Panc1 (cell line): ENCODE measurements around the gene FHIT. TPM values are rescaled to one million over a fixed set of nuclear protein-coding genes. Genes with fewer than 3 reads are reported as not detected.

Experiments used
- ATAC-seq: fragments of 200-7000 bp; cut with Tn5 transposase; 2 replicates; pipeline ENCODE4 v1.9.1; 2020; ENCODE audit warnings: mild to moderate bottlenecking, moderate library complexity
- BruUV-seq: library from RNA; stranded (reverse); fragments of 400-500 nt; replicated peaks from 2 replicates; lab custom pipeline; 2021; lab: Mats Ljungman, UMichigan
- CTCF ChIA-PET: fragments of 300-600 bp; sonication (Branson Sonifier 250); formaldehyde crosslinking; loops from one replicate; lab custom pipeline; 2022; ENCODE audit warnings: antibody characterized with exemption; lab: Charles Lee
- POLR2A ChIA-PET: fragments of 300-600 bp; sonication (Branson Sonifier 250); formaldehyde crosslinking; loops from one replicate; lab custom pipeline; 2022; ENCODE audit warnings: antibody characterized with exemption; lab: Charles Lee
- DNase-seq: peaks from one replicate; pipeline ENCODE4 v3.0.0-alpha.2; 2010; ENCODE audit warnings: low read depth, low spot score
- H3K27ac ChIP-seq: 2 replicates; pipeline ENCODE4 v1.5.1; 2011; ENCODE audit warnings: mild to moderate bottlenecking, low read length, inconsistent platforms
- H3K27me3 ChIP-seq: fragments of 200-500 bp; sonication (Bioruptor generic); 2 replicates; pipeline ENCODE4 v1.6.0; 2014; ENCODE audit warnings: low read length, inconsistent platforms; ENCODE audit not compliant: control insufficient read depth, insufficient read depth
- H3K36me3 ChIP-seq: fragments of 200-500 bp; sonication (Bioruptor generic); 2 replicates; pipeline ENCODE4 v1.5.1; 2014; ENCODE audit warnings: inconsistent platforms, mild to moderate bottlenecking, low read length, moderate library complexity; ENCODE audit not compliant: control insufficient read depth, insufficient read depth
- H3K4me1 ChIP-seq: 2 replicates; pipeline ENCODE4 v1.5.1; 2011; ENCODE audit warnings: inconsistent platforms, mild to moderate bottlenecking, low read length, moderate library complexity; ENCODE audit not compliant: control insufficient read depth, insufficient read depth
- H3K4me3 ChIP-seq, 2 experiments: 2 replicates each; pipeline ENCODE4 v1.5.1; 2011 to 2012; ENCODE audit warnings: low read depth in 2 of 2, low read length in 2 of 2, mild to moderate bottlenecking in 2 of 2, inconsistent platforms in 1 of 2, moderate library complexity in 1 of 2
- H3K9me3 ChIP-seq: fragments of 200-500 bp; sonication (Bioruptor generic); 2 replicates; pipeline ENCODE4 v1.5.1; 2014; ENCODE audit warnings: low read depth, mild to moderate bottlenecking, inconsistent platforms, low read length, moderate library complexity; ENCODE audit not compliant: control insufficient read depth, insufficient read depth
- POLR2AphosphoS5 ChIP-seq: IDR thresholded peaks from 2 replicates; pipeline ENCODE4 v1.6.1; 2012; ENCODE audit warnings: mild to moderate bottlenecking, low read depth, low read length, moderate library complexity
- SIN3A ChIP-seq: IDR thresholded peaks from 2 replicates; pipeline ENCODE4 v1.6.1; 2012; ENCODE audit warnings: low read depth, mild to moderate bottlenecking, low read length, moderate library complexity, borderline replicate concordance; ENCODE audit not compliant: insufficient read depth
- TCF7L2 ChIP-seq: IDR thresholded peaks from 2 replicates; pipeline ENCODE4 v1.6.1; 2011; ENCODE audit warnings: mild to moderate bottlenecking, low read depth, low read length, inconsistent platforms
- in situ Hi-C: cut with HindIII; loops from 2 replicates; pipeline ENCODE4 v1.10.0; 2016; ENCODE audit warnings: low sequenced_read_pairs, low pct_unique_long_range_greater_than_20kb
- intact Hi-C: fragments of 100-400 bp; cut with micrococcal nuclease; formaldehyde crosslinking; loops from one replicate; pipeline ENCODE4 v1.10.0; 2022; ENCODE audit not compliant: unreplicated experiment
- total RNA-seq: library from RNA; stranded (reverse); gene quantifications from one replicate; pipeline ENCODE4 v1.2.1, GENCODE V29; 2021; ENCODE audit not compliant: unreplicated experiment
- TF ChIP-seq, protein P1 (sequence below): fragments of 450-650 bp; IDR thresholded peaks from 2 replicates; pipeline ENCODE4 v1.5.1; 2017; ENCODE audit warnings: mild to moderate bottlenecking
- TF ChIP-seq, protein P2 (sequence below), 2 experiments: IDR thresholded peaks; 2 replicates each; pipeline ENCODE4 v1.6.1; 2011 to 2012; ENCODE audit warnings: low read depth in 2 of 2, control low read depth in 1 of 2, low read length in 1 of 2, mild to moderate bottlenecking in 1 of 2, moderate library complexity in 1 of 2; ENCODE audit not compliant: insufficient read depth in 1 of 2

The FHIT gene
- total RNA-seq, 1 experiment from 2014 or later: 2.2 TPM

DNA sequence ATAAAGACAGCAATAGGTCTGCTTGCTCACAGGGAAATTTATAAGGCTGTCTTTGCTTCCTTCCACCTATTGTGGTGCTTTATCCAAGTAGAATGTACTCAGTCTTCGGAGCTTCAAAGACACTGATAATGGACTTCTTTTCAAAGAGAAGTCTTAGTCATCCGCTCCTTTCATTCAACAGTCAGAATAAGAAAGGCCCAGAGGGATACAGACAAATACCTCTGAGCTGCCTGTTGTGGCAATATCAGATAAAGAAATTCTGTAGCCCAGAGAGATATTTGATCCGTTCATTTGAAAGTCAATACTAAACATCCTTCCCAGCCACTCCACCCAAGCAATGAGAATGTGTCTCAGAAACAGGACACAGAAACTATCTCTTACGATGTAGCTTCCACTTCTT, 110.0 kb downstream of the FHIT start:
- in situ Hi-C loops (no loop called here), intact Hi-C loops (no loop called here)
- TF ChIP-seq POLR2AphosphoS5: no peak
- TF ChIP-seq TCF7L2: no peak
- TF ChIP-seq SIN3A: no peak
- TF ChIP-seq, protein P1, sequence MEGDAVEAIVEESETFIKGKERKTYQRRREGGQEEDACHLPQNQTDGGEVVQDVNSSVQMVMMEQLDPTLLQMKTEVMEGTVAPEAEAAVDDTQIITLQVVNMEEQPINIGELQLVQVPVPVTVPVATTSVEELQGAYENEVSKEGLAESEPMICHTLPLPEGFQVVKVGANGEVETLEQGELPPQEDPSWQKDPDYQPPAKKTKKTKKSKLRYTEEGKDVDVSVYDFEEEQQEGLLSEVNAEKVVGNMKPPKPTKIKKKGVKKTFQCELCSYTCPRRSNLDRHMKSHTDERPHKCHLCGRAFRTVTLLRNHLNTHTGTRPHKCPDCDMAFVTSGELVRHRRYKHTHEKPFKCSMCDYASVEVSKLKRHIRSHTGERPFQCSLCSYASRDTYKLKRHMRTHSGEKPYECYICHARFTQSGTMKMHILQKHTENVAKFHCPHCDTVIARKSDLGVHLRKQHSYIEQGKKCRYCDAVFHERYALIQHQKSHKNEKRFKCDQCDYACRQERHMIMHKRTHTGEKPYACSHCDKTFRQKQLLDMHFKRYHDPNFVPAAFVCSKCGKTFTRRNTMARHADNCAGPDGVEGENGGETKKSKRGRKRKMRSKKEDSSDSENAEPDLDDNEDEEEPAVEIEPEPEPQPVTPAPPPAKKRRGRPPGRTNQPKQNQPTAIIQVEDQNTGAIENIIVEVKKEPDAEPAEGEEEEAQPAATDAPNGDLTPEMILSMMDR: no peak
- TF ChIP-seq, protein P2, sequence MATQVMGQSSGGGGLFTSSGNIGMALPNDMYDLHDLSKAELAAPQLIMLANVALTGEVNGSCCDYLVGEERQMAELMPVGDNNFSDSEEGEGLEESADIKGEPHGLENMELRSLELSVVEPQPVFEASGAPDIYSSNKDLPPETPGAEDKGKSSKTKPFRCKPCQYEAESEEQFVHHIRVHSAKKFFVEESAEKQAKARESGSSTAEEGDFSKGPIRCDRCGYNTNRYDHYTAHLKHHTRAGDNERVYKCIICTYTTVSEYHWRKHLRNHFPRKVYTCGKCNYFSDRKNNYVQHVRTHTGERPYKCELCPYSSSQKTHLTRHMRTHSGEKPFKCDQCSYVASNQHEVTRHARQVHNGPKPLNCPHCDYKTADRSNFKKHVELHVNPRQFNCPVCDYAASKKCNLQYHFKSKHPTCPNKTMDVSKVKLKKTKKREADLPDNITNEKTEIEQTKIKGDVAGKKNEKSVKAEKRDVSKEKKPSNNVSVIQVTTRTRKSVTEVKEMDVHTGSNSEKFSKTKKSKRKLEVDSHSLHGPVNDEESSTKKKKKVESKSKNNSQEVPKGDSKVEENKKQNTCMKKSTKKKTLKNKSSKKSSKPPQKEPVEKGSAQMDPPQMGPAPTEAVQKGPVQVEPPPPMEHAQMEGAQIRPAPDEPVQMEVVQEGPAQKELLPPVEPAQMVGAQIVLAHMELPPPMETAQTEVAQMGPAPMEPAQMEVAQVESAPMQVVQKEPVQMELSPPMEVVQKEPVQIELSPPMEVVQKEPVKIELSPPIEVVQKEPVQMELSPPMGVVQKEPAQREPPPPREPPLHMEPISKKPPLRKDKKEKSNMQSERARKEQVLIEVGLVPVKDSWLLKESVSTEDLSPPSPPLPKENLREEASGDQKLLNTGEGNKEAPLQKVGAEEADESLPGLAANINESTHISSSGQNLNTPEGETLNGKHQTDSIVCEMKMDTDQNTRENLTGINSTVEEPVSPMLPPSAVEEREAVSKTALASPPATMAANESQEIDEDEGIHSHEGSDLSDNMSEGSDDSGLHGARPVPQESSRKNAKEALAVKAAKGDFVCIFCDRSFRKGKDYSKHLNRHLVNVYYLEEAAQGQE (IDR thresholded peaks at IDR 0.05; ENCODE audit: insufficient read depth in 1 of 2, low read depth in 2 of 2, low read length in 1 of 2): no peak
- ATAC-seq (no peak), DNase-seq (no peak)
- H3K27me3 ChIP-seq: no peaks in the 10 kb centered on the region
- H3K36me3 ChIP-seq: no peaks in the 10 kb centered on the region
- no TSS peak for BruUV-seq
- no peaks in the 10 kb centered on the region for H3K4me1 ChIP-seq
- ChIA-PET CTCF (interaction anchor here (0.6 kb wide), 1 partner anchor 1332 kb away, joined by 3 read pairs; no protein-coding TSS in a partner anchor), POLR2A (no interaction called here)
- H3K9me3 ChIP-seq: no peaks in the 10 kb centered on the region
- no peak overlapping the region for H3K27ac ChIP-seq
- no peak overlapping the region for H3K4me3 ChIP-seq

DNA sequence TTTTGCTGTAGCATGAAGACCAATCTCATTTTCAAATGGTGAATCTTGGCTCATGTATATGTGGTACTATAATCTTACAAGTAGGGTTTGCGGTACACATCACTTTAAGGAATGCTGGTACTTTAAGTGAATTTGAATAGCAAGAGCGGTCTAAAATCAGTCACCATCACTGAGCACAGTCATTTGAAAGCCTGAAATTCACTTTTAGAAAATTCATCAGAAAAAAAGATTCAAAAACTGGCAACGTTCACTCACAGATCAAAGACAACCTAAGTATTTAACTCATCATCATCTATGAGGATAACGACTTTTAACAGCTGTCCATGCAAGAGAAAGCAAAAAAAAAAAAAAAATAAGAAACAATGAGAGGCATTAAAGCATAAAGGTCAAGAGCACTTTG, 111.6 kb downstream of the FHIT start:
- POLR2A ChIA-PET: no interaction called here
- no peak overlapping the region for H3K4me3 ChIP-seq
- in situ Hi-C loops (no loop called here), intact Hi-C loops (no loop called here)
- H3K9me3 ChIP-seq: no peaks in the 10 kb centered on the region
- no peaks in the 10 kb centered on the region for H3K36me3 ChIP-seq
- no peak overlapping the region for H3K27ac ChIP-seq
- TF ChIP-seq, protein P1: no peak
- TF ChIP-seq TCF7L2: no peak
- TF ChIP-seq POLR2AphosphoS5: no peak
- TF ChIP-seq SIN3A: no peak
- TF ChIP-seq, protein P2 (IDR thresholded peaks at IDR 0.05; ENCODE audit: insufficient read depth in 1 of 2, low read depth in 2 of 2, low read length in 1 of 2): no peak
- BruUV-seq: no TSS peak
- no peak for ATAC-seq
- no peaks in the 10 kb centered on the region for H3K4me1 ChIP-seq
- DNase-seq: no peak
- H3K27me3 ChIP-seq: no peaks in the 10 kb centered on the region
- CTCF ChIA-PET: no interaction called here
